ENCODE data around the gene BICDL2. TPM values are rescaled to one million over a fixed set of nuclear protein-coding genes. Genes with fewer than 3 reads are reported as not detected.

BICDL2 gene
- total and polyA plus RNA-seq, 9 of the 15 experiments (the other 6 are each of a cell fraction or from before 2014, with no cell fraction given): 0.09 to 0.28 (median 0.09) TPM; not detected in 6

GRCh38 chr16:3020604-3021448 lies 15.9 kb downstream of the BICDL2 start (continued):
- TF ChIP-seq HNRNPL (IDR thresholded peaks at IDR 0.05; ENCODE audit: low read depth, low read length): no peak
- no peak for TF ChIP-seq HSF4 (CRISPR knock-in tag; IDR thresholded peaks at IDR 0.05; ENCODE audit: borderline replicate concordance)
- TF ChIP-seq, protein P1, sequence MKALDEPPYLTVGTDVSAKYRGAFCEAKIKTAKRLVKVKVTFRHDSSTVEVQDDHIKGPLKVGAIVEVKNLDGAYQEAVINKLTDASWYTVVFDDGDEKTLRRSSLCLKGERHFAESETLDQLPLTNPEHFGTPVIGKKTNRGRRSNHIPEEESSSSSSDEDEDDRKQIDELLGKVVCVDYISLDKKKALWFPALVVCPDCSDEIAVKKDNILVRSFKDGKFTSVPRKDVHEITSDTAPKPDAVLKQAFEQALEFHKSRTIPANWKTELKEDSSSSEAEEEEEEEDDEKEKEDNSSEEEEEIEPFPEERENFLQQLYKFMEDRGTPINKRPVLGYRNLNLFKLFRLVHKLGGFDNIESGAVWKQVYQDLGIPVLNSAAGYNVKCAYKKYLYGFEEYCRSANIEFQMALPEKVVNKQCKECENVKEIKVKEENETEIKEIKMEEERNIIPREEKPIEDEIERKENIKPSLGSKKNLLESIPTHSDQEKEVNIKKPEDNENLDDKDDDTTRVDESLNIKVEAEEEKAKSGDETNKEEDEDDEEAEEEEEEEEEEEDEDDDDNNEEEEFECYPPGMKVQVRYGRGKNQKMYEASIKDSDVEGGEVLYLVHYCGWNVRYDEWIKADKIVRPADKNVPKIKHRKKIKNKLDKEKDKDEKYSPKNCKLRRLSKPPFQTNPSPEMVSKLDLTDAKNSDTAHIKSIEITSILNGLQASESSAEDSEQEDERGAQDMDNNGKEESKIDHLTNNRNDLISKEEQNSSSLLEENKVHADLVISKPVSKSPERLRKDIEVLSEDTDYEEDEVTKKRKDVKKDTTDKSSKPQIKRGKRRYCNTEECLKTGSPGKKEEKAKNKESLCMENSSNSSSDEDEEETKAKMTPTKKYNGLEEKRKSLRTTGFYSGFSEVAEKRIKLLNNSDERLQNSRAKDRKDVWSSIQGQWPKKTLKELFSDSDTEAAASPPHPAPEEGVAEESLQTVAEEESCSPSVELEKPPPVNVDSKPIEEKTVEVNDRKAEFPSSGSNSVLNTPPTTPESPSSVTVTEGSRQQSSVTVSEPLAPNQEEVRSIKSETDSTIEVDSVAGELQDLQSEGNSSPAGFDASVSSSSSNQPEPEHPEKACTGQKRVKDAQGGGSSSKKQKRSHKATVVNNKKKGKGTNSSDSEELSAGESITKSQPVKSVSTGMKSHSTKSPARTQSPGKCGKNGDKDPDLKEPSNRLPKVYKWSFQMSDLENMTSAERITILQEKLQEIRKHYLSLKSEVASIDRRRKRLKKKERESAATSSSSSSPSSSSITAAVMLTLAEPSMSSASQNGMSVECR (CRISPR knock-in tag; IDR thresholded peaks at IDR 0.05): peak; percentile 84
- peak; percentile 83 for TF ChIP-seq MYNN (IDR thresholded peaks at IDR 0.05)
- no peak for TF ChIP-seq MYNN (CRISPR knock-in tag; IDR thresholded peaks at IDR 0.05)
- TF ChIP-seq, protein P2, sequence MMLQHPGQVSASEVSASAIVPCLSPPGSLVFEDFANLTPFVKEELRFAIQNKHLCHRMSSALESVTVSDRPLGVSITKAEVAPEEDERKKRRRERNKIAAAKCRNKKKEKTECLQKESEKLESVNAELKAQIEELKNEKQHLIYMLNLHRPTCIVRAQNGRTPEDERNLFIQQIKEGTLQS (IDR thresholded peaks at IDR 0.05): peak; percentile 96
- TF ChIP-seq, protein P2 (CRISPR knock-in tag; conservative IDR thresholded peaks at IDR 0.05): 0 out of 2 replicates have a peak, but pooled peaks have one; percentile 11
- TF ChIP-seq KAT2B (IDR thresholded peaks at IDR 0.05; ENCODE audit: low read depth, low read length): no peak
- TF ChIP-seq STAT5A (IDR thresholded peaks at IDR 0.05; ENCODE audit: borderline replicate concordance, low read length): no peak
- no peak for TF ChIP-seq ARHGAP35 (IDR thresholded peaks at IDR 0.05; ENCODE audit: partially characterized antibody)
- TF ChIP-seq NCOA1 (IDR thresholded peaks at IDR 0.05; ENCODE audit: low read depth): no peak
- no peak for TF ChIP-seq PURB (CRISPR knock-in tag; IDR thresholded peaks at IDR 0.05; ENCODE audit: low read depth)
- 0 out of 2 replicates have a peak, but pooled peaks have one; percentile 18 for TF ChIP-seq BCOR (IDR thresholded peaks at IDR 0.05)
- no peak for TF ChIP-seq SMC3 (conservative IDR thresholded peaks at IDR 0.05; ENCODE audit: insufficient read depth, low read depth, low read length)
- no peak; the same call in 1 of the 2 replicates for TF ChIP-seq BHLHE40 (IDR thresholded peaks at IDR 0.05; ENCODE audit: low read length)
- TF ChIP-seq NFATC3 (IDR thresholded peaks at IDR 0.05): no peak
- no peak for TF ChIP-seq ZFP1 (CRISPR knock-in tag; IDR thresholded peaks at IDR 0.05)
- TF ChIP-seq SOX6 (IDR thresholded peaks at IDR 0.05): no peak
- TF ChIP-seq ERF (CRISPR knock-in tag; IDR thresholded peaks at IDR 0.05): no peak
- TF ChIP-seq FOXP1 (CRISPR knock-in tag; IDR thresholded peaks at IDR 0.05): no peak; the same call in 1 of the 2 replicates
- no peak for TF ChIP-seq TBP (optimal IDR thresholded peaks at IDR 0.05; ENCODE audit: low read depth, low read length)
- TF ChIP-seq POLR3A (IDR thresholded peaks at IDR 0.05; ENCODE audit: borderline replicate concordance, extremely low read depth, insufficient read depth, insufficient read length): no peak
- no peak for TF ChIP-seq CREB3L1 (IDR thresholded peaks at IDR 0.05; ENCODE audit: borderline replicate concordance, low read depth)
- peak in 1 of 2 experiments; percentile 76; a peak in 1 of 4 replicates for TF ChIP-seq HDAC1 (IDR thresholded peaks at IDR 0.05)

Measured in K562 (cell line).